Measurements from ENCODE around the gene DCANP1. TPM values are rescaled to one million over a fixed set of nuclear protein-coding genes. Genes with fewer than 3 reads are reported as not detected.

The DCANP1 gene
- total RNA-seq, 1 donor from 2014 or later = not detected

DNA sequence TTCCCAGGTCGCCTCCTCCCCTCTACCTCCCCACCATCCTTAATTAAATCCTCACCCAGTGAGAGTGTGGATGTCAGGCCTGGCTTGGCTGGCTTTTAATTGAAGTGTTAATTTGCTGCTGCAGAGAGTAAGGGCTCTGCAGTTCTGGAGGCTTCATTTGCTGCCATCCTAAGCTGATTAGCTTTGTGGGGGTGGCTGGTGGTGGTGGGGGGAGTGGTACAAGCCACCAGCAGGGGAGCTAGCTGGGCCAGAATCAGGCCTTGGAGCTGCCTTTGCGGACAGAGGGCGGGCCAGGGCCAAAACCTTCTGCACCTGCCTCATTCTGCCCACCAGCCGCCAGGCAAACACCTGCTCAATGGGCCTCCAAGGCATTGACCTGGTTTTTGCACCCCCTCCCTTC is 31.8 kb upstream of the DCANP1 start:
- H3K4me1 Mint-ChIP-seq (ENCODE audit: low read depth) = peaks cover 7% of the 10 kb centered on the region
- no peak overlapping the region for H3K4me3 Mint-ChIP-seq (ENCODE audit: low read depth)
- no peak for TF ChIP-seq CTCF (IDR thresholded peaks at IDR 0.05; ENCODE audit: unreplicated experiment)
- peaks cover 68% of the 10 kb centered on the region for H3K27me3 Mint-ChIP-seq
- no peak for DNase-seq (ENCODE audit: low spot score, unreplicated experiment)
- H3K36me3 Mint-ChIP-seq (ENCODE audit: insufficient read depth) = no peaks in the 10 kb centered on the region
- no peak overlapping the region for H3K27ac Mint-ChIP-seq
- no peaks in the 10 kb centered on the region for H3K9me3 Mint-ChIP-seq (ENCODE audit: low read depth)

- Mint-ChIP-seq H3K36me3 (ENCODE audit: insufficient read depth) (no peaks in the 10 kb centered on the region), H3K4me3 (ENCODE audit: low read depth) (no peak overlapping the region), H3K27me3 (peaks cover 64% of the 10 kb centered on the region), H3K27ac (no peak overlapping the region), H3K4me1 (ENCODE audit: low read depth) (peaks cover 7% of the 10 kb centered on the region), H3K9me3 (ENCODE audit: low read depth) (no peaks in the 10 kb centered on the region)
- DNase-seq (ENCODE audit: low spot score, unreplicated experiment) = no peak
- TF ChIP-seq CTCF (IDR thresholded peaks at IDR 0.05; ENCODE audit: unreplicated experiment) = no peak
Measured at GRCh38 chr5:135477613-135478066, 30.5 kb upstream of the DCANP1 start.

- Mint-ChIP-seq H3K27ac (no peak overlapping the region), H3K27me3 (peaks cover 69% of the 10 kb centered on the region), H3K4me3 (ENCODE audit: low read depth) (no peak overlapping the region), H3K4me1 (ENCODE audit: low read depth) (peaks cover 7% of the 10 kb centered on the region), H3K9me3 (ENCODE audit: low read depth) (no peaks in the 10 kb centered on the region), H3K36me3 (ENCODE audit: insufficient read depth) (no peaks in the 10 kb centered on the region)
- DNase-seq (ENCODE audit: low spot score, unreplicated experiment) = no peak
- TF ChIP-seq CTCF (IDR thresholded peaks at IDR 0.05; ENCODE audit: unreplicated experiment) = no peak
Measured at GRCh38 chr5:135476615-135477581, 29.8 kb upstream of the DCANP1 start.

GRCh38 chr5:135473956-135474670 is 27.0 kb upstream of the DCANP1 start:
- Mint-ChIP-seq H3K4me3 (ENCODE audit: low read depth) (no peak overlapping the region), H3K4me1 (ENCODE audit: low read depth) (peaks cover 7% of the 10 kb centered on the region), H3K9me3 (ENCODE audit: low read depth) (no peaks in the 10 kb centered on the region), H3K36me3 (ENCODE audit: insufficient read depth) (no peaks in the 10 kb centered on the region), H3K27me3 (peaks cover 77% of the 10 kb centered on the region), H3K27ac (no peak overlapping the region)
- no peak for DNase-seq (ENCODE audit: low spot score, unreplicated experiment)
- no peak for TF ChIP-seq CTCF (IDR thresholded peaks at IDR 0.05; ENCODE audit: unreplicated experiment)

DNA sequence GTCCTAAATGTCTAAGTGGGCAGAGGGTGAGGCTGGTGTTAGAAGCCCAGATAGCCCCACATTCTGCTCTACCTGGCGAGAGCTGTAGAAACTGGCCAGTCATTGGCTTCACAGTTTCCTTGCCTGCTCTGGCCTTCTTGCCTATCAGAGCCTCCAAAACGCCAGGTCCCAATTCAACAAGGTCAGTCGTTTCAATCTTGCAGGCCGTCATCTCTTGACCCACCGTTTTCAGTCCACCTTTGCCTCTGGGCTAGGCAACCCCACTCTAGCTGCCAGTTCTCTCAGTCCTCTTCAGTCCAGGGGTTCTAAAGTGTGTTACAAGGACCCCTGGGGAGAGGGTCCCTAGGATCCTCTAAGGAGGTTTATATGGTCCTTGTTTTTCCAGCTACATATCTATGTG is 25.0 kb upstream of the DCANP1 start:
- peaks cover 85% of the 10 kb centered on the region for H3K27me3 Mint-ChIP-seq
- no peak for TF ChIP-seq CTCF (IDR thresholded peaks at IDR 0.05; ENCODE audit: unreplicated experiment)
- no peak for DNase-seq (ENCODE audit: low spot score, unreplicated experiment)
- H3K27ac Mint-ChIP-seq = no peak overlapping the region
- H3K9me3 Mint-ChIP-seq (ENCODE audit: low read depth) = no peaks in the 10 kb centered on the region
- no peaks in the 10 kb centered on the region for H3K36me3 Mint-ChIP-seq (ENCODE audit: insufficient read depth)
- no peak overlapping the region for H3K4me3 Mint-ChIP-seq (ENCODE audit: low read depth)
- H3K4me1 Mint-ChIP-seq (ENCODE audit: low read depth) = peaks cover 7% of the 10 kb centered on the region

Data from progenitor cell of endocrine pancreas (in vitro differentiated cells).